Endothelial cell of umbilical vein (primary cell): ENCODE results near the gene VAC14. TPM values are rescaled to one million over a fixed set of nuclear protein-coding genes. Genes with fewer than 3 reads are reported as not detected.

Experiments used
- BruUV-seq: library from RNA; stranded (reverse); fragments of 400-500 nt; replicated peaks from 2 replicates; lab custom pipeline; 2021; lab: Mats Ljungman, UMichigan
- CTCF ChIA-PET: fragments of 300-600, 350-600 bp; sonication (Branson Sonifier 250); formaldehyde crosslinking; loops from one replicate; lab custom pipeline; 2021; ENCODE audit warnings: antibody characterized with exemption, inconsistent platforms; lab: Charles Lee
- POLR2A ChIA-PET: fragments of 300-600, 350-600 bp; sonication (Branson Sonifier 250); formaldehyde crosslinking; loops from one replicate; lab custom pipeline; 2021; ENCODE audit warnings: antibody characterized with exemption, inconsistent platforms; lab: Charles Lee
- DNase-seq: peaks from one replicate; pipeline ENCODE4 v3.0.0-alpha.2; 2011; ENCODE audit warnings: low read depth, low spot score
- FAIRE-seq: peaks from 2 replicates; lab custom pipeline; 2011; peaks lifted over from hg19 to GRCh38; lab: Jason Lieb, UNC
- H2AFZ ChIP-seq: 2 replicates; pipeline ENCODE4 v1.6.0; 2012; ENCODE audit warnings: low read depth, low read length, control low read depth, inconsistent platforms
- H3K27ac ChIP-seq: 2 replicates; pipeline ENCODE4 v1.5.1; 2011; ENCODE audit warnings: low read depth, mild to moderate bottlenecking, control low read depth, low read length, moderate library complexity; ENCODE audit not compliant: insufficient read depth
- H3K27me3 ChIP-seq, 2 experiments: 2 replicates each; pipeline versions ENCODE4 v1.6.0 to v1.6.1; 2011; ENCODE audit warnings: low read length in 2 of 2, mixed read lengths in 1 of 2; ENCODE audit not compliant: control insufficient read depth in 2 of 2, insufficient read depth in 2 of 2
- H3K36me3 ChIP-seq, 2 experiments: 2 replicates in 1 of 2; 3 replicates in 1 of 2; pipeline ENCODE4 v1.5.1; 2011; ENCODE audit warnings: low read length in 2 of 2, mild to moderate bottlenecking in 1 of 2, moderate library complexity in 1 of 2; ENCODE audit not compliant: control insufficient read depth in 2 of 2, insufficient read depth in 2 of 2; ENCODE audit errors: extremely low read depth in 1 of 2
- H3K4me1 ChIP-seq: 3 replicates; pipeline ENCODE4 v1.5.1; 2011; ENCODE audit warnings: mild to moderate bottlenecking, low read length; ENCODE audit not compliant: control insufficient read depth, insufficient read depth; ENCODE audit errors: extremely low read depth
- H3K4me2 ChIP-seq: 2 replicates; pipeline ENCODE4 v1.6.1; 2011; ENCODE audit warnings: low read length, control low read depth, mixed read lengths; ENCODE audit not compliant: insufficient read depth
- H3K4me3 ChIP-seq, 3 experiments: fragments of 200-600 bp in 1 of 3; sonication (generic), shearing (Covaris generic) in 1 of 3; replicated peaks in 1 of 3; 2 replicates each; pipeline ENCODE4 v1.5.1; 2011 to 2016; ENCODE audit warnings: control low read depth in 3 of 3, low read length in 3 of 3, mild to moderate bottlenecking in 2 of 3, inconsistent platforms in 1 of 3, low read depth in 1 of 3, moderate library complexity in 1 of 3; ENCODE audit not compliant: insufficient read depth in 1 of 3
- H3K79me2 ChIP-seq: 2 replicates; pipeline ENCODE4 v1.6.0; 2012; ENCODE audit warnings: low read length, inconsistent platforms; ENCODE audit not compliant: control insufficient read depth, insufficient read depth
- H3K9ac ChIP-seq: replicated peaks from 2 replicates; pipeline ENCODE3; 2011; ENCODE audit warnings: low read length, control low read depth; ENCODE audit not compliant: insufficient read depth; ENCODE audit errors: extremely low read depth
- H3K9me1 ChIP-seq: replicated peaks from 3 replicates; pipeline ENCODE4 v1.6.0; 2011; ENCODE audit warnings: mild to moderate bottlenecking, low read length; ENCODE audit not compliant: control insufficient read depth, insufficient read depth; ENCODE audit errors: extremely low read depth
- H3K9me3 ChIP-seq: replicated peaks from 2 replicates; pipeline ENCODE4 v1.5.1; 2012; ENCODE audit warnings: low read length, inconsistent platforms; ENCODE audit not compliant: control insufficient read depth, insufficient read depth
- H4K20me1 ChIP-seq: replicated peaks from 2 replicates; pipeline ENCODE3; 2011; ENCODE audit warnings: mild to moderate bottlenecking, low read length; ENCODE audit not compliant: control insufficient read depth, insufficient read depth; ENCODE audit errors: extremely low read depth
- EZH2 ChIP-seq: IDR thresholded peaks from 2 replicates; pipeline ENCODE4 v1.6.1; 2012; ENCODE audit warnings: borderline replicate concordance, low read depth, mild to moderate bottlenecking, moderate library complexity, low read length, inconsistent platforms; ENCODE audit not compliant: severe bottlenecking
- FOS ChIP-seq: IDR thresholded peaks from 2 replicates; pipeline ENCODE4 v1.6.1; 2011; ENCODE audit warnings: mild to moderate bottlenecking, low read length, moderate library complexity, borderline replicate concordance; ENCODE audit not compliant: insufficient read depth
- GATA2 ChIP-seq: IDR thresholded peaks from 2 replicates; pipeline ENCODE4 v1.7.0; 2011; ENCODE audit warnings: low read depth, mild to moderate bottlenecking, moderate library complexity, mixed read lengths, low read length; ENCODE audit not compliant: insufficient read length, insufficient read depth
- JUN ChIP-seq: IDR thresholded peaks from 2 replicates; pipeline ENCODE4 v1.6.1; 2011; ENCODE audit warnings: borderline replicate concordance, low read depth; ENCODE audit not compliant: insufficient read length, insufficient read depth
- MYC ChIP-seq: IDR thresholded peaks from one replicate; pipeline ENCODE4 v1.6.1; 2011; ENCODE audit warnings: mild to moderate bottlenecking, low read depth, low read length
- POLR2A ChIP-seq: IDR thresholded peaks from 2 replicates; pipeline ENCODE4 v1.6.1; 2012; ENCODE audit warnings: low read depth, mild to moderate bottlenecking, control low read depth, low read length
- POLR2AphosphoS5 ChIP-seq: IDR thresholded peaks from 2 replicates; pipeline ENCODE4 v1.6.1; 2012; ENCODE audit warnings: low read depth, mild to moderate bottlenecking, control low read depth, low read length, moderate library complexity; ENCODE audit not compliant: insufficient read depth
- dilution Hi-C: fragments of 300-500 bp; cut with MboI; formaldehyde crosslinking; loops from one replicate; pipeline ENCODE4 v1.15.0; 2019; ENCODE audit warnings: low sequenced_read_pairs; ENCODE audit not compliant: extremely low pct_ligation_motif_present
- intact Hi-C: fragments of 100-400 bp; cut with micrococcal nuclease; formaldehyde crosslinking; loops from one replicate; pipeline ENCODE4 v1.10.0; 2022
- polyA plus RNA-seq, 4 experiments: library from polyadenylated mRNA; depleted of rRNA in 3 of 4; stranded (reverse) in 3 of 4; unstranded in 1 of 4; fragments of >200 nt; gene quantifications; 2 replicates each; pipeline versions ENCODE4 v1.2.1 to v1.2.3, GENCODE V29; 2011 to 2012; ENCODE audit warnings: missing spikeins in 1 of 4
- total RNA-seq: library from RNA; stranded (reverse); gene quantifications from 2 replicates; pipeline ENCODE4 v1.2.3, GENCODE V29; 2021
- TF ChIP-seq, protein P1 (sequence below), 2 donors: IDR thresholded peaks; 1 replicate in 1 of 2; 2 replicates in 1 of 2; pipeline ENCODE4 v1.5.1; 2011; ENCODE audit warnings: low read length in 2 of 2, mild to moderate bottlenecking in 2 of 2, moderate library complexity in 2 of 2, control low read depth in 1 of 2, inconsistent platforms in 1 of 2, low read depth in 1 of 2; ENCODE audit not compliant: insufficient read depth in 1 of 2; ENCODE audit errors: extremely low read depth in 1 of 2
- TF ChIP-seq, protein P2 (sequence below): IDR thresholded peaks from 2 replicates; pipeline ENCODE4 v1.6.1; 2011; ENCODE audit not compliant: insufficient read depth, insufficient read length

VAC14 gene
- total and polyA plus RNA-seq, 2 donors (not counting 3 experiments of a cell fraction or from before 2014, with no cell fraction given): 37.6 to 57.9 TPM

GRCh38 chr16:70680495-70681381 lies 120.2 kb downstream of the VAC14 start:
- Histone ChIP-seq H3K9me1 (no peaks in the 10 kb centered on the region), H3K4me3 (no peak overlapping the region), H3K9ac (no peak overlapping the region), H3K27ac (no peak overlapping the region), H3K4me1 (peaks cover 6% of the 10 kb centered on the region), H2AFZ (no peak overlapping the region), H3K36me3 (peaks cover 13 to 34% of the 10 kb centered on the region in 2 experiments), H3K27me3 (no peaks in the 10 kb centered on the region), H3K79me2 (peaks cover 33% of the 10 kb centered on the region), H3K4me2 (no peak overlapping the region), H3K9me3 (no peaks in the 10 kb centered on the region), H4K20me1 (no peaks in the 10 kb centered on the region)
- intact Hi-C loops (loop anchor here (1.0 to 5.0 kb wide), 4 partner anchors 58 to 678 kb away; partner anchors contain the start of gene CALB2), dilution Hi-C loops (no loop called here)
- POLR2A ChIA-PET: interaction anchor here (0.5 kb wide), 1 partner anchor 161 kb away, joined by 3 read pairs; no protein-coding TSS in a partner anchor
- CTCF ChIA-PET: interaction anchor here (1.0 to 7.8 kb wide), 9 partner anchors 8 to 90 kb away, joined by 3 to 144 read pairs (median 5); no protein-coding TSS in a partner anchor
- DNase-seq (no peak), FAIRE-seq (no peak)
- no TSS peak for BruUV-seq
- TF ChIP-seq JUN: no peak
- TF ChIP-seq EZH2: no peak
- TF ChIP-seq, protein P1, sequence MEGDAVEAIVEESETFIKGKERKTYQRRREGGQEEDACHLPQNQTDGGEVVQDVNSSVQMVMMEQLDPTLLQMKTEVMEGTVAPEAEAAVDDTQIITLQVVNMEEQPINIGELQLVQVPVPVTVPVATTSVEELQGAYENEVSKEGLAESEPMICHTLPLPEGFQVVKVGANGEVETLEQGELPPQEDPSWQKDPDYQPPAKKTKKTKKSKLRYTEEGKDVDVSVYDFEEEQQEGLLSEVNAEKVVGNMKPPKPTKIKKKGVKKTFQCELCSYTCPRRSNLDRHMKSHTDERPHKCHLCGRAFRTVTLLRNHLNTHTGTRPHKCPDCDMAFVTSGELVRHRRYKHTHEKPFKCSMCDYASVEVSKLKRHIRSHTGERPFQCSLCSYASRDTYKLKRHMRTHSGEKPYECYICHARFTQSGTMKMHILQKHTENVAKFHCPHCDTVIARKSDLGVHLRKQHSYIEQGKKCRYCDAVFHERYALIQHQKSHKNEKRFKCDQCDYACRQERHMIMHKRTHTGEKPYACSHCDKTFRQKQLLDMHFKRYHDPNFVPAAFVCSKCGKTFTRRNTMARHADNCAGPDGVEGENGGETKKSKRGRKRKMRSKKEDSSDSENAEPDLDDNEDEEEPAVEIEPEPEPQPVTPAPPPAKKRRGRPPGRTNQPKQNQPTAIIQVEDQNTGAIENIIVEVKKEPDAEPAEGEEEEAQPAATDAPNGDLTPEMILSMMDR (IDR thresholded peaks at IDR 0.05; ENCODE audit: extremely low read depth in 1 of 2, insufficient read depth in 1 of 2, low read depth in 1 of 2, low read length in 2 of 2): no peak
- TF ChIP-seq FOS: no peak
- TF ChIP-seq, protein P2, sequence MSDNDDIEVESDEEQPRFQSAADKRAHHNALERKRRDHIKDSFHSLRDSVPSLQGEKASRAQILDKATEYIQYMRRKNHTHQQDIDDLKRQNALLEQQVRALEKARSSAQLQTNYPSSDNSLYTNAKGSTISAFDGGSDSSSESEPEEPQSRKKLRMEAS: no peak
- no peak for TF ChIP-seq POLR2A
- no peak for TF ChIP-seq POLR2AphosphoS5
- no peak for TF ChIP-seq GATA2
- TF ChIP-seq MYC: no peak
